Tibial nerve (tissue), 4 donors: ENCODE results near the gene GRIN2B. TPM values are rescaled to one million over a fixed set of nuclear protein-coding genes. Genes with fewer than 3 reads are reported as not detected.
A peak's percentile ranks its signal among the peaks of the same experiment; 100 is the strongest.

Source experiments
- DNase-seq, 2 donors: peaks; one replicate each; pipeline ENCODE4 v3.0.0-alpha.2; 2019; ENCODE audit warnings: low spot score in 2 of 2
- H3K27ac ChIP-seq, 4 donors: fragments of 200-600 bp; sonication (generic) in 3 of 4; one replicate each; pipeline ENCODE4 v1.5.1; 2017 to 2019; ENCODE audit warnings: mild to moderate bottlenecking in 1 of 4
- H3K27me3 ChIP-seq, 2 donors: fragments of 200-600 bp; sonication (generic) in 1 of 2; one replicate each; pipeline versions ENCODE4 v1.5.1 to v1.6.0; 2017 to 2019
- H3K36me3 ChIP-seq, 3 donors: fragments of 200-600 bp; sonication (generic); one replicate each; pipeline ENCODE4 v1.5.1; 2018 to 2019
- H3K4me1 ChIP-seq, 4 donors: fragments of 200-600 bp; sonication (generic) in 3 of 4; one replicate each; pipeline ENCODE4 v1.5.1; 2017 to 2019
- H3K4me3 ChIP-seq, 4 donors: fragments of 200-600 bp; sonication (generic) in 3 of 4; one replicate each; pipeline ENCODE4 v1.5.1; 2017 to 2019; ENCODE audit warnings: mild to moderate bottlenecking in 1 of 4, moderate library complexity in 1 of 4
- H3K9me3 ChIP-seq, 4 donors: fragments of 200-600 bp; sonication (generic) in 3 of 4; one replicate each; pipeline ENCODE4 v1.5.1; 2017 to 2019
- EP300 ChIP-seq, 2 donors: sonication (generic); formaldehyde crosslinking; IDR thresholded peaks; one replicate each; pipeline ENCODE4 v1.6.1; 2017; ENCODE audit warnings: antibody characterized with exemption in 2 of 2, mild to moderate bottlenecking in 1 of 2
- POLR2A ChIP-seq, 2 donors: fragments of 450-650 bp; IDR thresholded peaks; one replicate each; pipeline ENCODE4 v1.6.1; 2017; ENCODE audit warnings: antibody characterized with exemption in 2 of 2, mild to moderate bottlenecking in 2 of 2, moderate library complexity in 2 of 2
- WGBS, 2 donors: methylation state at CpG; one replicate each; pipeline ENCODE4 v1.1.5; 2018; 5-methylcytosine and 5-hydroxymethylcytosine counted together
- total RNA-seq, 4 donors: library from RNA; depleted of rRNA; stranded (reverse); fragments of >200 nt; gene quantifications; one replicate each; pipeline ENCODE4 v1.1.0, GENCODE V29; 2016
- TF ChIP-seq, protein P1 (sequence below), 5 experiments: fragments of 200-600 bp in 3 of 5; fragments of 450-650 bp in 2 of 5; sonication (generic) in 3 of 5; IDR thresholded peaks; one replicate each; pipeline ENCODE4 v1.5.1; 2016 to 2019; ENCODE audit warnings: antibody characterized with exemption in 5 of 5, mild to moderate bottlenecking in 3 of 5, moderate library complexity in 2 of 5

Gene GRIN2B
- total RNA-seq, 4 donors from 2014 or later: 0.39 to 2.6 (median 1.9) TPM

DNA sequence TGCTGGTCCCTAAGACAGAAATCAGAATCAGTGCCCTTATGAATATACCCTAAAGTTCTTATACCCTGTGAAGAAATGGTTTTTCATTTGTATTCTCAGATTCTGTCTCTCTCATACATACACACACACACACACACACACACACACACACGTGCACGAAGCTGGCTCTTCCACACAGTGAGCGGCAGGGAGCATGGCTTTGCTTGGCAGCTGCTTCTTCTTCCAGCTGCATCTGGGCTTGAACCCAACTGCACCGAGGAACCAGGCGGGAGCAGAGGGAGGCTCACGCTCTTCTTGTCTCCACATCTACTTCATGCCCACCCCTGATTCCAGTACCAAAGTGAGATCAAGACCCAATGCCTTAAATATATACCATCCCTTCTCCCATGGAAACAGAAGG is 19.4 kb downstream of the GRIN2B start:
- Histone ChIP-seq H3K27me3 (no peaks in the 10 kb centered on the region), H3K36me3 (no peaks in the 10 kb centered on the region), H3K9me3 (no peaks in the 10 kb centered on the region), H3K4me1 (no peaks in the 10 kb centered on the region), H3K27ac (no peak overlapping the region), H3K4me3 (no peak overlapping the region)
- WGBS, 2 donors: 38 to 58% methylated on average over 6 of the region's 6 CpGs
- TF ChIP-seq POLR2A (IDR thresholded peaks at IDR 0.05): no peak
- TF ChIP-seq, protein P1, sequence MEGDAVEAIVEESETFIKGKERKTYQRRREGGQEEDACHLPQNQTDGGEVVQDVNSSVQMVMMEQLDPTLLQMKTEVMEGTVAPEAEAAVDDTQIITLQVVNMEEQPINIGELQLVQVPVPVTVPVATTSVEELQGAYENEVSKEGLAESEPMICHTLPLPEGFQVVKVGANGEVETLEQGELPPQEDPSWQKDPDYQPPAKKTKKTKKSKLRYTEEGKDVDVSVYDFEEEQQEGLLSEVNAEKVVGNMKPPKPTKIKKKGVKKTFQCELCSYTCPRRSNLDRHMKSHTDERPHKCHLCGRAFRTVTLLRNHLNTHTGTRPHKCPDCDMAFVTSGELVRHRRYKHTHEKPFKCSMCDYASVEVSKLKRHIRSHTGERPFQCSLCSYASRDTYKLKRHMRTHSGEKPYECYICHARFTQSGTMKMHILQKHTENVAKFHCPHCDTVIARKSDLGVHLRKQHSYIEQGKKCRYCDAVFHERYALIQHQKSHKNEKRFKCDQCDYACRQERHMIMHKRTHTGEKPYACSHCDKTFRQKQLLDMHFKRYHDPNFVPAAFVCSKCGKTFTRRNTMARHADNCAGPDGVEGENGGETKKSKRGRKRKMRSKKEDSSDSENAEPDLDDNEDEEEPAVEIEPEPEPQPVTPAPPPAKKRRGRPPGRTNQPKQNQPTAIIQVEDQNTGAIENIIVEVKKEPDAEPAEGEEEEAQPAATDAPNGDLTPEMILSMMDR (IDR thresholded peaks at IDR 0.05): no peak
- DNase-seq: no peak

DNA sequence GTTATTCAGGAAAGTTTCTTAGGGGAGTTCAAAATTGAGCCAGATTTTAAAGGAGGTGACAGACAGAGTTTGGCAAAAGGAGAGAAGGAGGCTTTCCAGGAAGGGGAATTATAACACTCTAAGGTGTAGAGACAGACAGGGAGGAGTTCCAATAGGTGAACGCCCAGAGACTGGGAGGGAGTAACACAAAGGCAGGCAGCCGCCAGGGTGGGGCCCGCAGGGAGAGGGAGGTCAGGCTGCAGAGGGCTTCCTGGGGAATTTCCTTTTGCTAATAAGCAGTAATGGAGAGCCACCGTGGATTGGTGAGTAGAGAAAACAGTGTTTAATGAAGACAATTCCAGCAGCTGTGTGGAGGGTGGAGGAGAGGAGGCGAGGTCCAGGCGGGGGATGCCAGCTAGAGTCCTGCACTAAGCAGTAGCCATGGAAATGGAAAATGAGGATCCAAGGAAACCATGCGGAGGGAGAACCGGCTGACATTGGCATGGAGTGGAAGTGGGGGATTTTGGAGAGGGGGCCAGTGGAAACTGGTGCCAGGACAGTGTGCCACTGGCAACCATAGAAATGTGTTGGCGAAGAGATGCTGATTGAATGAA is 22.2 kb downstream of the GRIN2B start:
- Histone ChIP-seq H3K4me1 (no peaks in the 10 kb centered on the region), H3K9me3 (no peaks in the 10 kb centered on the region), H3K4me3 (no peak overlapping the region), H3K36me3 (no peaks in the 10 kb centered on the region), H3K27me3 (no peaks in the 10 kb centered on the region), H3K27ac (no peak overlapping the region)
- 66 to 67% methylated on average over 9 of the region's 9 CpGs for WGBS, 2 donors
- DNase-seq: no peak
- TF ChIP-seq POLR2A (IDR thresholded peaks at IDR 0.05): no peak
- no peak for TF ChIP-seq EP300 (IDR thresholded peaks at IDR 0.05)
- TF ChIP-seq, protein P1 (IDR thresholded peaks at IDR 0.05): no peak

- no peak overlapping the region for H3K4me3 ChIP-seq
- peaks cover 0 to 8% (median 0%) of the 10 kb centered on the region in 4 donors for H3K4me1 ChIP-seq
- DNase-seq: no peak
- WGBS, 2 donors: 77 to 78% methylated on average over 9 of the region's 9 CpGs
- no peaks in the 10 kb centered on the region for H3K9me3 ChIP-seq
- H3K36me3 ChIP-seq: no peaks in the 10 kb centered on the region
- no peak overlapping the region for H3K27ac ChIP-seq
- no peak for TF ChIP-seq EP300 (IDR thresholded peaks at IDR 0.05)
- TF ChIP-seq POLR2A (IDR thresholded peaks at IDR 0.05): no peak
- TF ChIP-seq, protein P1 (IDR thresholded peaks at IDR 0.05): no peak
- H3K27me3 ChIP-seq: no peaks in the 10 kb centered on the region
Measured at GRCh38 chr12:13957576-13957975, 23.8 kb downstream of the GRIN2B start.

DNA sequence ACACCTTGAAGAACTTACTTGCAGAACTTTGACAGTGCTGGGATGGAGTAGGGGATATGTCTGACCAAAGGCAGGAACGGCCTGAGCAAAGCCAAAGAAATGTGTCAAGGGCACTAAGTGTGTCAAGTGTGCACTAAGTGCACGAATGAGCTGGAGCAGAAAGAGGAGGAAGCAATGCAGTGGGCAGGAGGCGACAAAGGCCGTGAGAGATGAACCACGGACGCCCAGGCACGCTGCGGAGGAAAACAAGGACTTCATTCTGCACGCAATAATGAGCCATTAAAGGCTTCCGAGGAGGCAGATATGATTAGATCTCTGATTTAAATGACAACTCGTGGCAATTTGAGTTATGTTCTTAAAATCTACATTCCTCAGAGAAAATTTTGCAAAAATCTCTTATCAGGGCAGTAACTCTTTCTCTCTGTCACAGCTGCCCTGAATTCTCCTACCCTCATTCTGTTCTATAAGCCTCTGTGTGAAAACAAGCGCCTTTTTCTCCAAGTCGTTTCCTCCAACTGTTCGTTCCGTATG is 25.3 kb downstream of the GRIN2B start:
- peak overlapping the region in 2 of 4 donors; percentile 7 to 9 for H3K4me3 ChIP-seq
- 46 to 51% methylated on average over 15 of the region's 15 CpGs for WGBS, 2 donors
- H3K27me3 ChIP-seq: no peaks in the 10 kb centered on the region
- no peak for DNase-seq
- H3K9me3 ChIP-seq: no peaks in the 10 kb centered on the region
- H3K36me3 ChIP-seq: no peaks in the 10 kb centered on the region
- H3K27ac ChIP-seq: peak overlapping the region in 3 of 4 donors; percentile 22 to 39 (median 28)
- peaks cover 0 to 8% (median 1%) of the 10 kb centered on the region in 4 donors for H3K4me1 ChIP-seq
- TF ChIP-seq, protein P1 (IDR thresholded peaks at IDR 0.05): no peak
- no peak for TF ChIP-seq EP300 (IDR thresholded peaks at IDR 0.05)
- TF ChIP-seq POLR2A (IDR thresholded peaks at IDR 0.05): no peak

GRCh38 chr12:13952096-13952495 is 29.3 kb downstream of the GRIN2B start:
- 85 to 87% methylated on average over 7 of the region's 7 CpGs for WGBS, 2 donors
- H3K27me3 ChIP-seq: no peaks in the 10 kb centered on the region
- TF ChIP-seq, protein P1 (IDR thresholded peaks at IDR 0.05): no peak
- TF ChIP-seq EP300 (IDR thresholded peaks at IDR 0.05) (no peak), POLR2A (IDR thresholded peaks at IDR 0.05) (no peak)

More at GRCh38 chr12:13952096-13952495, 29.3 kb downstream of the GRIN2B start:
- Histone ChIP-seq H3K27ac (no peak overlapping the region), H3K4me3 (no peak overlapping the region), H3K4me1 (peaks cover 0 to 14% (median 4%) of the 10 kb centered on the region in 4 donors), H3K9me3 (no peaks in the 10 kb centered on the region), H3K36me3 (no peaks in the 10 kb centered on the region)
- DNase-seq: no peak
